ENCODE measurements around the gene MTTP. TPM values are rescaled to one million over a fixed set of nuclear protein-coding genes. Genes with fewer than 3 reads are reported as not detected.

Gene MTTP
- total RNA-seq, 1 experiment from 2014 or later = 0.07 TPM

DNA sequence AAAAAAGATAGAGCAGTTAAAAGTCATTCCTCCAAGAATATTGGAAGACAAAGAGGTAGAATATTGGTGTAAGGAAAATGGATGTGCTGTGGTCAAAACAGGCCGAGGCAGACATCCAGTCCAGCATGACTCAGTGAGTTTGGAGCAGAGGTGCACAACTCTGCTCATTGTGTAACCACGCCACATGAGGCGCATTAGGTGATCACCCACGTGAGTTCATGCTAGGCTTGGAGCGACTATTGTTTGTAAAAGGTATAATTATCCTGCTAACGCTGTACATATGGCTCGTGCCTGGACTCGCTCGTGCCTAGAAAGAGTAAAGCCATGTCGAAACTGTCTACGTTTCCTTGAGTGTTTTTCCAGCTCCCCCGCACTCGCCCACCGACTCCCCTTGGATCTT, 59.1 kb downstream of the MTTP start:
- in situ Hi-C loops (cut with HindIII; ENCODE audit: low pct_unique_long_range_greater_than_20kb, low sequenced_read_pairs) = no loop called here
- DNase-seq (ENCODE audit: low read depth) = no peak

DNA sequence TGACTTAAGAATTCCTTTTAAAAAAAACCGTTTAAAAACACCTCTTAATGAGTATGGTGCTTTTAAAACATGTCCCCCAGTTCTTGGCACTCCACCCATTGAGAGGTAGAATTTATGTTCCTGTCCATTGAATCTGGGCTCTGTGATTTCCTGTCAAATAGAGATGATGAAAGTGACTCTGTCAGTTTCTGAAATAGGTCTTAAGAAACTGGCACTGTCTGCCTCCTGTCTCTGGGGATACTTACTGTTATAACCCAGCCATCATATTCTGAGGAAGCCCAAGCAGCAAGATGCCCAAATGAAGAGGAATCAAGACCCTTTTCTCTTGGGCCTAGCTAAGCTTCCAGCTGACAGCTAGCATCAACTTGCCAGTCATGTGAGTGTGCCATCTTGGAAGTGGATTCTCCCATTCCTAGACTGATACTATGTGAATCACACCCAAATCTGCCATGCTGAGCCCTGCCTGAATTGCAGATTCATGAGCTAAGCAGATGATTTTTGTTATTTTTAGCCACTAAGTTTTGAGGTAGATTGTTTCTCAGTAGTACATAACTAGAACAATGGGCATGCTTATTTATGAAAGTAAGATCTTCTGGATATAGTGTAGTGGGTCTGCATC, 60.2 kb downstream of the MTTP start:
- no peak for DNase-seq (ENCODE audit: low read depth)
- in situ Hi-C loops (cut with HindIII; ENCODE audit: low pct_unique_long_range_greater_than_20kb, low sequenced_read_pairs) = no loop called here

DNA sequence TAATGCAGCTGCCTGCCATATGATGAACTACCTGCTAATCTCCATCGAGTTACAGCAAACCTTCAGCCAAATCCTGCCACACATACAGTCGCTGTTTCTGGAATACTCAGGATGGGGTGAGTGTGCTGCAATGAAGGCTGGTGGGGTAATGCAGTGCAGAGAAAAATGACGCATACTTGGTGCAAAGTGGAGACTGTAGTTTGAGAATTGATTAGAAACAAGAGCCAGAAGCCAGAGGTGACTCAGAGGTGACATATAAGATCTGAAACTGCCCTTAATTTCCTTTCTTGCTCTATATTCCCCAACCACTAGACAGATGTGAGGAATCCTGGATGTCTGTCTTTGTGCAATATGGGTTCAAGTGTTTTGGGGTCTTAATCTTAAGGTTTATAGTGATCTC, 61.0 kb downstream of the MTTP start:
- no peak for DNase-seq (ENCODE audit: low read depth)
- in situ Hi-C loops (cut with HindIII; ENCODE audit: low pct_unique_long_range_greater_than_20kb, low sequenced_read_pairs) = no loop called here

DNA sequence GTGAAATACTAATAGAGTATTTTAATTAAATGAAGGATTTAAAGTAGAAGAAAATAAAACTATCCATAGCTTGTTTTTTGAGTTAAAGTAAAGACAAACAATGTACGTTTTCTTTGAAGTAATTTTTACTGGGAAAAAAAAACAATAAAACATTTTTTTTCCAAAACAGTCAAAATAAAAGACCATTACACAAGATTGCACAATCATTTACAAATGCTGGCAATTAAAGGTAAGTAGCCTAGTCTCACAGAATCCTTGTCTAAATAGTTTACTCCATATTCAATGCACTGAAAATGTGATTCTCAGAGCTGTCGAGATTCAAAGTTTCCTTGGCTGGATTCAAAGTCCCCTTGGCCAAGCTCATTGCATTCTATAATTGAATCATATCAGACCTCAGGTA, 61.8 kb downstream of the MTTP start:
- in situ Hi-C loops (cut with HindIII; ENCODE audit: low pct_unique_long_range_greater_than_20kb, low sequenced_read_pairs) = no loop called here
- DNase-seq (ENCODE audit: low read depth) = no peak

DNA sequence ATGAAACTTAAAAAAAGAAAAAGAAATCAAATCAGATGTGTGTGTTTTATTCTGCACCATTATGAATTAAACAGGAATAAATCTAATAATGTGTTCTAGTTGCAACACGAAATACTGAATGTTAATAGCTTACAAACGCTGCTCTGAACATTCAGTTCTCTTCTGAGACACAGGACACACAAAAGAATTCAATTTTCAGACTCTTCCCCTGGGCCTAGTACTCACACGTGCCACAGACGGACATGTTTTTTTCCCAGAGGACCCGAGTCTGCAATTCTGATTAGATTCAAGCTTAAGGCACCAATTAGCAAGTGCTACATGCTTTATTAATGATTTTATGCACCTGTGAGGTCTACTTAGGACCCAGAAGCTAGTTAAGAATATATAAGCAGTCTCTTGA, 62.5 kb downstream of the MTTP start:
- in situ Hi-C loops (cut with HindIII; ENCODE audit: low pct_unique_long_range_greater_than_20kb, low sequenced_read_pairs) = no loop called here

DNA sequence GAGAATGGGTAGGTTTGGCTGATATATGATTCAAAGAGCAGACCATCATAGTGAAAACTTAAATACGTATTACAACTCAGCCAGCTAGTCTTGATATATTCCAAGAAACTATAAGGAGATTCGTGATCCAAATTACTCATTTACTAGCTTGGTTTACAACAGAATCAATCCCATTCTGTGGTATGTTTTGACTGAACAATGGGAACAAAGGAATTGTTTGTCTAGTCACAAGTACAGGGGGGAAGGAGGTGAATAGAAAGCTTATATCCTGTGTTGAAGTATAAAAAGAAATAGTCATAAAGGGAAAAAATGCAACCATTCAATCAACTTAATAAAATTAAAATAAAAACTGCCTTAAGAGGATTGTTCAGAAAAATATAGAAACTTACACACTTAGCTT, 66.1 kb downstream of the MTTP start:
- in situ Hi-C loops (cut with HindIII; ENCODE audit: low pct_unique_long_range_greater_than_20kb, low sequenced_read_pairs) = no loop called here

More for the DNA sequence above, 62.5 kb downstream of the MTTP start:
- no peak for DNase-seq (ENCODE audit: low read depth)

DNA sequence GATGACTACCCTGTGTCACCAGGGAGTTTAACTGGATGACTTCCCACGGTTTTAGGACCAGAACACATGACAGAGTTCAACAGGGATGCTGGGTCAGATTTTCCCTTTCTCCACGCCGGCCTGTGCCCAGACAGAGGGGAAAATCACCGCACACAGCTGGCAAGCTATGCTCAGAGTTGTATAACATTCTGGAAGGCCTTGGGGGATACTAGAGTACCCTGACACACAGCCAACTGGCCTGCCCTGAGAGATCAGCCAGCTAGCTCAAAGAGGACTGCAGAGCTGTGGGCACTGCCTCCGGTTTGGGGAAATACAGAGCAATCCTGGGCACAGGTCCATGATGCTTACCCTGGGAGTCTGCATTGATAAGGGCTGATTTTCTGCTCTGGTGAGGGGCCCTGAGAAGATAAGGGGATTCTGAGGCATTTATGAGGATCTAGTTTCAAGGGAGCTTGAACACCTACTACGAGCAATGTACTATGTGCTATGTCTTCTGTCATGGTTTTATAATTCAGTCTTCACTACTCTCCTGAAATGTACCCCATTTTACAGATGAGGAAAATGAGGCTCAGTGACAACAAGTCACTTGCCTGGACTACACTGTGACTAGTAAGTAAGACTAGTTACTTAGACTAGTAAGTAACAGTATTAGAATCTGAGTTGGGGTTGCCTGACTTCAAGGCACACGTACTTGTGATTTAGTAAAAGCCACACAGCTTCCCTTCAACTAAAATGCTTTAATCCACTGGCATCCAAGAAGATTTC, 68.3 kb downstream of the MTTP start:
- in situ Hi-C loops (cut with HindIII; ENCODE audit: low pct_unique_long_range_greater_than_20kb, low sequenced_read_pairs) = no loop called here
- DNase-seq (ENCODE audit: low read depth) = no peak

More for the DNA sequence above, 66.1 kb downstream of the MTTP start:
- no peak for DNase-seq (ENCODE audit: low read depth)

DNA sequence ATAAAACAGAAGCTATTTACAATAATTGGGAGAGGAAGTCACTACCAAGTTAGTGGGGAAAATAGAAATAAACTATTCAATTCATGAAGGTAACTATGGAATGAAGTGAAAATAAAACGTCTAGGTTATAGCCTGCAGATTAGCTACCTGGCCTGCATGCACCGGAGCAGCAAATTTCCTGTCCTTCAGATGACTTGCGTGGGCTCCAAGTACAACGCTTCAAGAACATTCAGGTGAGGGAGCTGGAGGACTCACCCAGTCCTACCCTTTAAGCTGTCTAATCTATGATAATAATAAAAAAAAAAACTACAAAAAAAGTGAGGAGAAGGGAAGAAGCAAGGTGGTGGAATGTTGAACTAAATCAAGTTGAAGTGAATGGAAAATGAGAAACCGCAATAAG, 69.8 kb downstream of the MTTP start:
- in situ Hi-C loops (cut with HindIII; ENCODE audit: low pct_unique_long_range_greater_than_20kb, low sequenced_read_pairs) = no loop called here
- DNase-seq (ENCODE audit: low read depth) = no peak

DNA sequence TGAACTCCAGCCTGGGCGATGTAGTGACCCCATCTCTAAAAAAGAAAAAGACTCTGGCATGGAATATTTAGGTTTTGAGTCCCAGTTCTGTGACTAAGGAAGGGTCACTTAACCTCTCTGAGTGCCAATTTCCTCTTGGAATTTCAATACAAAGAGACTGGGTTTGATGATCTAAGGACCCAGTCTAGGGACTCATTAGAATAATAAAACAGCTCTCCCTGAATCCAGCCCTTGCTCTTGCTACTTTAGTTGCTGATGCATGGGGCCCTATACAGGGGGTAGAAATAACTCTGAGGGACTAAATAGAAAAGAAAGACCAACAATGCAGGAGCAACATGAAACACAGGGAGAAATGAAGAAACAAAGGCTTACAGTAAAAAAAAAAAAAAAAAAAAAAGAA, 70.4 kb downstream of the MTTP start:
- DNase-seq (ENCODE audit: low read depth) = no peak
- in situ Hi-C loops (cut with HindIII; ENCODE audit: low pct_unique_long_range_greater_than_20kb, low sequenced_read_pairs) = no loop called here

DNA sequence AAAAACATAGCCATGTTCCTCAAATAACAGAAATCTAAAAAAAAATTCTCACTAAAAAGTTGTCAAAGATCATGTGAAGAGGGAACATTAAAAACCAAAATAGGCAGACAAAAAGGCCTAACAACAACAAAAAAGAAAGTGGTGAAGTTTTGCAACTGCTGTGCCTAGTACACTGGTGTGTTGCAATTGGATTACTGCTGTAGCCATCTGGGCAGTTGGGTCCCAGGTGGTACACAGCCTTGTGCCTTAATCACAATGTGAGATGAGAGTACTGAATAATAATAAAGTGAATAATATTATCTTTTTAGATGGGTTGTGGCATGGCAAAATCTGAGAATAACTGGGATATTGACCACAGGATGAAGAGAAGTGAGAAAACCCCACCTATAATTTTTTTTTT, 71.0 kb downstream of the MTTP start:
- in situ Hi-C loops (cut with HindIII; ENCODE audit: low pct_unique_long_range_greater_than_20kb, low sequenced_read_pairs) = no loop called here
- no peak for DNase-seq (ENCODE audit: low read depth)

DNA sequence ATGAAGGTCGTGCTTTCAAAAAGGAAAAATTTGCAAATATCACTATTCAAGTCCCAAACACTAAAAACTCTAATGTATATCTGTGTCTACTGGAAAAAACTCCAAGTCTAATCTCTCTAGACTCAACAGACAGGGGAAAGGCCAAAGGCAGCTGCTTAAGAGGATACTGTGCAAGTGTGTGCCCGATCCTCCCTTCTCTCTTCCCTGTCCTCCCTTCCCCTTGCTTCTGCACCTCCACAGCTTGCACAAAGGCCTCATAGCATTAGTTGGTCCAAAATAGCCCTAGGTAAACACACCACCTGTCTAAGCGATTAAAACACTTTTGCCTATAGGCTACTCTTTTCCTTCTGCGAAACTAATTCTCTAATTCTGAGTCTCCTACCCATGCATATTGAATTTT, 72.4 kb downstream of the MTTP start:
- DNase-seq (ENCODE audit: low read depth) = no peak
- in situ Hi-C loops (cut with HindIII; ENCODE audit: low pct_unique_long_range_greater_than_20kb, low sequenced_read_pairs) = no loop called here

DNA sequence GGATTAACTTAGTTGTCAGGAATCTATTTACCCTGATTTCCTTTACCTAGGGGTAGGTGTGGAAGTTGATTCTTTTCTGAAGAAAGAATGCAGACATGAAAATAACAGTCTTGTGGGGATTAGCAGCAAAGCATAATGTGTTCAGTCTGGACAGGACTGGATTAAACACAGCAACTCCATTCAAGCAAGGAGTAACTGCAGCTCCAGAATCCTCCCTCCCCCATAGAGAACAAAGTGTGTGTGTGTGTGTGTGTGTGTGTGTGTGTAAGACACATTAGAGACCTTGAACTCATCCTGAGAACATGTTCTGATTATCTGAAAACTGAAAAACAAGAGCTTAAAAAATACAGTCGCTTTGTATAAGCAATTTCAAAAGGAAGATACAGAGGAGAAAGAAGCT, 73.7 kb downstream of the MTTP start:
- DNase-seq (ENCODE audit: low read depth) = no peak
- in situ Hi-C loops (cut with HindIII; ENCODE audit: low pct_unique_long_range_greater_than_20kb, low sequenced_read_pairs) = no loop called here

DNA sequence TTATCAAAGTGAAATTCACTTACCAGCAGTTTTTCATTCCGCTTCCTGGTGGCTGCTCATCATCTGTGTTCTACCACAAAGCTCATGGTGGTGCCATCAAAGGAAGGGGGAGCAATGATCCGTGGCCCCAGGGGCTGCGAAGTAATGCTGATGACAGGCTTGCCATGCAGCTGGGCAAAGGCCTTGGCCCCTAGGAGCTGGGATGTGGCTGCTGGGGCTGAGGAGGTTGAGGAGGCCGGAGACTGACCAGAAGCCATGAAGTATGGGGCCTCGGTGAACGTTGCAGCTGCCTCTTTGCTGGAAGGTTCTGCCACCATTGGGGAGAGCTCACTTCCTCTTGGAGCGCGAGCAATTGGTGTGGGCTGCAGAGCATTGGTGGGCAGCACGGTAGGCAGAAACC, 74.6 kb downstream of the MTTP start:
- DNase-seq (ENCODE audit: low read depth) = no peak
- in situ Hi-C loops (cut with HindIII; ENCODE audit: low pct_unique_long_range_greater_than_20kb, low sequenced_read_pairs) = no loop called here

DNA sequence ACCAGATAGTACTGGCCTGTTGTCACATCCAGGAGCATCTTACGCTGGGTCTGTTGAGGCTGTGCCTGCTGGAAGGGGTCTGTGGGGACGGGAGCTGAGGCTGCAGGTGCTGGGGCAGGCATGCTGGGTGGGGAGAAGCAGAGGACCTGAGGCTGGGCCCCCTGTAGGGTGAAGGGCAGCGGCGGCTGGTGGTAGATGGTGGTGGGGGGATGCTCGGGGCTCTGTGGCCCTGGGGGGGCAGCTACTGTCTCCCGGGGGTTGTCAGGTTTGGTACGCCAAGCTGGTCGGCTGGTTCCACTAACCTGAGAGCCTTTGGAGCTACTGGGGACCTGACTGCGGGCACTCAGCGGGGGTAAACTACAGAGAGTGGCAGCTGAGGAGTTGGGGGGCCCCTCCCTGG, 75.2 kb downstream of the MTTP start:
- DNase-seq (ENCODE audit: low read depth) = no peak
- in situ Hi-C loops (cut with HindIII; ENCODE audit: low pct_unique_long_range_greater_than_20kb, low sequenced_read_pairs) = no loop called here

DNA sequence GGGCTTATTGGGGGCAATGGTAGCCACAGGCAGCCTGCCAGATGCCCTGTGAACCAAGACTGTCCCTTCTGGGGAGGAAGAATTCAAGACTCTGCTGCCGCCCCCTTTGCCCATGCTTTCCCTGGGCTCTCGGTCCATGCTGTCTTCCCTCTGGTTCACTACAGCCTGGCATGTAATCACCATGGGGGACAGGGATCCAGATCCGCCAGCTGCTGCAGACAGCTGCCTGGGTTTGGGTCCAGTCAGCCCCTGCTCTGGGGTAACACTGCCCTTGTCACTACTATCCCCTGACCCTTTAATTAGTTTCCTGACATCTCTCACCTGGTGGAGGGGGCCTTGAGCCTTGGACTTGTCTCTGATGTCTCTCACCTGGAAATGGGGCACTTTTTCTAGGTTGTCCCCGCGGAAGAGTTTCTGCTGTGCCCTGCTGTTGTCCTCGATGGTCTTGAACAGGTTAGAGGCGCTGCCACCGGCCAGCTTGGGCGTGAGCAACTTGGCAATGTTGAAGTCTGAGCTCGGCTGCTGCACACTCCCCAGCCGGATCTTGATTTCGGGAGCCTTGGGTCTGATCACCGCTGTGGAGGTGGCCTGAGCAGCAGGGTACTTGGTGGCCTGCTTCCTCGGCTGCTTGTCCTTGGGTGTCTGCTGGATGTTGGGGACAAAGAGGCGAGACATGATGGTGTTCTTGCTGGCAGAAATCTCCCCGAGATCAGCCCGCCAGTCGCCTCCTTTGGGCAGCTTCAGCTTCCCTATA, 76.6 kb downstream of the MTTP start:
- in situ Hi-C loops (cut with HindIII; ENCODE audit: low pct_unique_long_range_greater_than_20kb, low sequenced_read_pairs) = no loop called here
- no peak for DNase-seq (ENCODE audit: low read depth)

DNA sequence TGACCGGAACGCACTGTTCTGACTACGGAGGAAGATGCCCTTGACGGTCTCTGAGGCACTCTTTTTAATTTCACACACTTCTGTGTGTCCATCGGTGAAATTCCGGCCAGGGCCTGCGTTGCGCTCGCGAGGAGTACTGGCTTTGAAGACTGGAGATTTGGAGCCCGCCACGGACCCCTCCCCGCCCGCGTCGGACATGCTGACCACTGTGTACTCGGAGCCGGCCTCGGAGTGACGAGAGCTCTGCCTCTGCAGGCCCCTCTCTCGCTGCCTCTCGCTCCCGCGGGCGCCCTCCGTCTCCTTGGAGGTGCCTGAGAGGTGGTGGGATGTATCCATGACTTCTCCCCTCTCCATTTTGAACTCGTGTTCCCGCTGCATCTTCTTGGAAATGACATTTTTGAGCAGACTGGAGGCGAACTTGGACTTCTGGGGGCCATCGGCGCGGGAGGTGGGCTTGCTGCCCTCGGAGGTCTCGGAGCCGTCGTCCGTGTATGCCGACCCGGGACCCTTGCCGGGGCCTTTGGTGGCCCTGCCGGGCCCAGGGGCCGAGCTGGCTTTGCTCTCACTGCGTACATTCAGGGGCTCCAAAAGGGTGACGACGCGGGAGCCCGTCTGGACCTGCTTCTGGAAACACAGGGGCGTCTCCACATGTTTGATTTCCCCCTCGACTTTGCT, 77.3 kb downstream of the MTTP start:
- DNase-seq (ENCODE audit: low read depth) = no peak
- in situ Hi-C loops (cut with HindIII; ENCODE audit: low pct_unique_long_range_greater_than_20kb, low sequenced_read_pairs) = no loop called here

DNA sequence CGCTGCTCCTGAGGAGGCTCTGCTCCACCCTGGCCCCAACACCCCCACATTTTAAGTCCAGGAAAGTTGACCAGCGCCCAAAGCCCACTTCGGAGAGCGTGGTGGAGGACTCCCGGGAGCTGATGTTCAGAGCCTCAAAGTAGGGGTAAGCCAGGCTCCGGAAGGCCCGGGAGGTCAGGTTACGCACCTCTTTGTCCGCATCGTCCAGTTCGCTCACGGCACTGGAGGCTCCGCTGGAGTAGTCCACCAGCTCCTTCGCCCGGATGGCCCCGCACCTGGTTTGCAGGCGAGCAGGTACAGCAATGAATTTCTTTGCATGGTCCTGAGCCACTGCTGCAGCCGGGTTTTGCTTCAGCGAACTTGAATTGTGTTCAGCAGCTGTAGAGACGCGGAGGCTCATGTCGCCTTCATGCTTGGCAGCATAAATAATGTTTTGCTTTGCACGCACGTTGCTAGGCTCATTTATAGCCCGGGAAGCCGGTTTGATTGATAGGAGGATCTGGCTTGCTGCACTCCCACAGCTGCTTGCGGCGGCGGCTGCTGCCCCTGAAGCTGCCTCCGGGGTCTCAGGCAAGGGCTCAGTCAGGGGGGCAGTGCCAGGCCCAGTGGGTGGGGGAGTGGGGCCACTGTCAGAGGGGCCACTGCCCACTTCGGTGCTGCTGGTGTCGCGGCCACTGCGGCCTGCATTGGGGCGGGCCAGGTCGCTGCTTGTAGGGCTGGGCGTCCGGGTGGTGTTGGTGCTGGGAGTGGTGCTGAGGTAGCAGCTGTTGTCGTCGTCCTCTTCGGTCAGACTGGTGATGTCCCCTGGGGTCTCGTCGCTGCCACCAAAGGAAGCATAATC, 78.2 kb downstream of the MTTP start:
- in situ Hi-C loops (cut with HindIII; ENCODE audit: low pct_unique_long_range_greater_than_20kb, low sequenced_read_pairs) = no loop called here
- no peak for DNase-seq (ENCODE audit: low read depth)

DNA sequence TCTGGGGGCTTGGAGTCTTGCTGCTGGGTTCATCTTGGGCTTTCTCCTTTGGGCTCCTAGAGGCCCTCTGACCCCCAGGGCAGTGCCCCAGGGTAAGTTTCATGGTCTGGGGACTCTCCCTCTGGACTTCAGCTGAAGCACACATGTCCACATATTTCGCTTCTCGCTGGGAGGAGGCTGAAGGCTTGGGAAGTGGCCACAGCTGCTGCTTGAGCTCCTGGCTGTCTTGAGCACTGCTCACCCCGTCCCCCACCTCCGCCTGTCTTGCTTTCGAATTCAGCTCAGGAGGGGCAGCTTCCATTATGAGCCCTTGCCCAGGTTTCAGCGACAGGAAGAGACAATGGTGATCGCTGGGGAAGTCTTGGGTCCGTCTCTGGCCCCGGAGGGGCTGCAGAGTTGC, 79.3 kb downstream of the MTTP start:
- DNase-seq (ENCODE audit: low read depth) = no peak
- in situ Hi-C loops (cut with HindIII; ENCODE audit: low pct_unique_long_range_greater_than_20kb, low sequenced_read_pairs) = no loop called here

Measured in Caki2 (cell line).